Measurements from ENCODE around the gene ATG7.

GRCh38 chr3:11596387-11596786, 324.2 kb downstream of the ATG7 start:
- TF ChIP-seq, protein P1, sequence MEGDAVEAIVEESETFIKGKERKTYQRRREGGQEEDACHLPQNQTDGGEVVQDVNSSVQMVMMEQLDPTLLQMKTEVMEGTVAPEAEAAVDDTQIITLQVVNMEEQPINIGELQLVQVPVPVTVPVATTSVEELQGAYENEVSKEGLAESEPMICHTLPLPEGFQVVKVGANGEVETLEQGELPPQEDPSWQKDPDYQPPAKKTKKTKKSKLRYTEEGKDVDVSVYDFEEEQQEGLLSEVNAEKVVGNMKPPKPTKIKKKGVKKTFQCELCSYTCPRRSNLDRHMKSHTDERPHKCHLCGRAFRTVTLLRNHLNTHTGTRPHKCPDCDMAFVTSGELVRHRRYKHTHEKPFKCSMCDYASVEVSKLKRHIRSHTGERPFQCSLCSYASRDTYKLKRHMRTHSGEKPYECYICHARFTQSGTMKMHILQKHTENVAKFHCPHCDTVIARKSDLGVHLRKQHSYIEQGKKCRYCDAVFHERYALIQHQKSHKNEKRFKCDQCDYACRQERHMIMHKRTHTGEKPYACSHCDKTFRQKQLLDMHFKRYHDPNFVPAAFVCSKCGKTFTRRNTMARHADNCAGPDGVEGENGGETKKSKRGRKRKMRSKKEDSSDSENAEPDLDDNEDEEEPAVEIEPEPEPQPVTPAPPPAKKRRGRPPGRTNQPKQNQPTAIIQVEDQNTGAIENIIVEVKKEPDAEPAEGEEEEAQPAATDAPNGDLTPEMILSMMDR (IDR thresholded peaks at IDR 0.05; ENCODE audit: borderline replicate concordance, extremely low read depth, low read length, poor library complexity, severe bottlenecking), result no peak
- TF ChIP-seq EZH2 (IDR thresholded peaks at IDR 0.05; ENCODE audit: borderline replicate concordance, low read depth, low read length, severe bottlenecking), result no peak
